ENCODE measurements around the gene UVRAG.

Gene UVRAG

DNA sequence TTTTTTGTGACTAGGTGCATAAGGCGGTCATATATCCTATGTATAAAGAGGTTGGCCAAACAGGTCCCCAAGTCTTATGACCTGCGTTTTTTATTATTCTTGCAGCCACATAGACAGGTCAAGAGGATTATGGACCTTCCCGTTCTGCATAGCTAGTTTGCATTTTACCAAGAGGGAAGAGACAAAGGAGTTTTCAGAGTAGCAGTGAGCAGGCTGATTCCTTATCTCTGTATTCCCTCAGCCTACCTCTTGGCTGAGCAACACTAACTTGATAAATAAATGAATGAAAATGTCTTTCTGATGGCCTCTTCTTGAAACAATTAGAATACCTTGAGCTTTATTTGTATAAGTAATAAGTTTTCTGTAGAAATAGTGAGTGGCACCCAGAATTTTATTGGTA, 210.8 kb downstream of the UVRAG start:
- H3K36me3 ChIP-seq (replicated peaks; ENCODE audit: low read depth, low read length), result peaks cover 45% of the 10 kb centered on the region

DNA sequence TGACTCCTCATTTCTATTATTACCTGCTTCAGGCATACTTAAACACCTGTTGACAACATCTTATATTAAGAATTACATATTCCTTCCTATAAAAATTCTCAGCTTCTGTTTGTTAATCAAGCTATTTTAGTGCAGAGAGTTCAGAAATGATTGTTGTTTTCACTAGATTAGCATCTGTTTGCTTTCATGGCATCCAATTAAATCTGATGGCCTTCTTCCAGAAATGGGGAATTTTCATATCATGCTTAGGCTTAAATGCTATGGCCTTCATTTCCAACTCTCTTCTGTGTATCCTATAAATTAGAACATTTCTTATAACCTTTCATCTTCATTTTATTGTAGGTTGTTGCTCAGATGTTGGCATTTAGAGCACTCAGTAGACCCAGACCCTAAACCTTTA, 211.3 kb downstream of the UVRAG start:
- no peak overlapping the region for H3K27ac ChIP-seq (ENCODE audit: low read length)
- TF ChIP-seq, protein P1, sequence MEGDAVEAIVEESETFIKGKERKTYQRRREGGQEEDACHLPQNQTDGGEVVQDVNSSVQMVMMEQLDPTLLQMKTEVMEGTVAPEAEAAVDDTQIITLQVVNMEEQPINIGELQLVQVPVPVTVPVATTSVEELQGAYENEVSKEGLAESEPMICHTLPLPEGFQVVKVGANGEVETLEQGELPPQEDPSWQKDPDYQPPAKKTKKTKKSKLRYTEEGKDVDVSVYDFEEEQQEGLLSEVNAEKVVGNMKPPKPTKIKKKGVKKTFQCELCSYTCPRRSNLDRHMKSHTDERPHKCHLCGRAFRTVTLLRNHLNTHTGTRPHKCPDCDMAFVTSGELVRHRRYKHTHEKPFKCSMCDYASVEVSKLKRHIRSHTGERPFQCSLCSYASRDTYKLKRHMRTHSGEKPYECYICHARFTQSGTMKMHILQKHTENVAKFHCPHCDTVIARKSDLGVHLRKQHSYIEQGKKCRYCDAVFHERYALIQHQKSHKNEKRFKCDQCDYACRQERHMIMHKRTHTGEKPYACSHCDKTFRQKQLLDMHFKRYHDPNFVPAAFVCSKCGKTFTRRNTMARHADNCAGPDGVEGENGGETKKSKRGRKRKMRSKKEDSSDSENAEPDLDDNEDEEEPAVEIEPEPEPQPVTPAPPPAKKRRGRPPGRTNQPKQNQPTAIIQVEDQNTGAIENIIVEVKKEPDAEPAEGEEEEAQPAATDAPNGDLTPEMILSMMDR (IDR thresholded peaks at IDR 0.05; ENCODE audit: low read depth, low read length), result no peak
- no peak for TF ChIP-seq EZH2phosphoT487 (IDR thresholded peaks at IDR 0.05; ENCODE audit: low read depth)
- no peaks in the 10 kb centered on the region for H3K9me3 ChIP-seq (ENCODE audit: insufficient read depth, low read length)
- H3K36me3 ChIP-seq (replicated peaks; ENCODE audit: low read depth, low read length), result peaks cover 40% of the 10 kb centered on the region
- H3K27me3 ChIP-seq (ENCODE audit: low read depth, low read length), result no peaks in the 10 kb centered on the region
- H3K4me1 ChIP-seq (ENCODE audit: low read length), result peaks cover 3% of the 10 kb centered on the region
- no peak overlapping the region for H3K9ac ChIP-seq (ENCODE audit: low read length)
- no peak overlapping the region for H2AFZ ChIP-seq (ENCODE audit: low read depth, low read length)
- H4K20me1 ChIP-seq (ENCODE audit: insufficient read depth, low read length), result no peaks in the 10 kb centered on the region
- H3K4me3 ChIP-seq (ENCODE audit: low read length), result no peak overlapping the region
- no peaks in the 10 kb centered on the region; the same call in 1 of the 2 replicates for H3K79me2 ChIP-seq (ENCODE audit: low read length)
- H3K4me2 ChIP-seq (ENCODE audit: low read length), result no peak overlapping the region

More for the DNA sequence above, 210.8 kb downstream of the UVRAG start:
- TF ChIP-seq, protein P1 (IDR thresholded peaks at IDR 0.05; ENCODE audit: low read depth, low read length), result no peak
- no peak for TF ChIP-seq EZH2phosphoT487 (IDR thresholded peaks at IDR 0.05; ENCODE audit: low read depth)
- Histone ChIP-seq H2AFZ (ENCODE audit: low read depth, low read length) (no peak overlapping the region), H3K9ac (ENCODE audit: low read length) (no peak overlapping the region), H3K79me2 (ENCODE audit: low read length) (no peaks in the 10 kb centered on the region; the same call in 1 of the 2 replicates), H3K27ac (ENCODE audit: low read length) (no peak overlapping the region), H3K9me3 (ENCODE audit: insufficient read depth, low read length) (no peaks in the 10 kb centered on the region), H3K4me1 (ENCODE audit: low read length) (peaks cover 7% of the 10 kb centered on the region), H3K4me2 (ENCODE audit: low read length) (no peak overlapping the region), H3K27me3 (ENCODE audit: low read depth, low read length) (no peaks in the 10 kb centered on the region), H4K20me1 (ENCODE audit: insufficient read depth, low read length) (no peaks in the 10 kb centered on the region), H3K4me3 (ENCODE audit: low read length) (no peak overlapping the region)

DNA sequence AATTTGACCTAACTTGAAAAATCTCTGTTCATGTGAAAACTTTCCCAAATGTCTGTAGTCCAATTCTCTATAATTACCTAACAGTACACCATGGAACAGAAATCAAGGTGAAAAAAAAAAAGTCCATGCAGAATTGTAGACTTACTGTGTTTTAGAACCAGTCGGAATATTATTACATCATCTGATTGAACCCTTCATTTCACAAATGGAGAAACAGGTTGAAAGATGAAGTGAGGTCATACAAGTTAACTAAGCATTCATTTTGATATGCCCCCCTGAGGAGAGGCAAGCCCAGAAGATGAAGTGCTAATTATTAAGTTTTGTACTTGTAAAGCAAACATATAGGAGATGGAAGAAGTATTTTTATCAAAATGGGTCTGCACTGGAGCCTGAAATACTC, 211.9 kb downstream of the UVRAG start:
- Histone ChIP-seq H3K4me2 (ENCODE audit: low read length) (no peak overlapping the region), H3K27ac (ENCODE audit: low read length) (no peak overlapping the region), H3K79me2 (ENCODE audit: low read length) (no peaks in the 10 kb centered on the region; the same call in 1 of the 2 replicates), H3K9ac (ENCODE audit: low read length) (no peak overlapping the region), H3K9me3 (ENCODE audit: insufficient read depth, low read length) (no peaks in the 10 kb centered on the region), H2AFZ (ENCODE audit: low read depth, low read length) (no peak overlapping the region), H3K4me3 (ENCODE audit: low read length) (no peak overlapping the region), H4K20me1 (ENCODE audit: insufficient read depth, low read length) (no peaks in the 10 kb centered on the region), H3K4me1 (ENCODE audit: low read length) (no peaks in the 10 kb centered on the region), H3K36me3 (replicated peaks; ENCODE audit: low read depth, low read length) (peaks cover 37% of the 10 kb centered on the region), H3K27me3 (ENCODE audit: low read depth, low read length) (no peaks in the 10 kb centered on the region)
- no peak for TF ChIP-seq EZH2phosphoT487 (IDR thresholded peaks at IDR 0.05; ENCODE audit: low read depth)
- TF ChIP-seq, protein P1 (IDR thresholded peaks at IDR 0.05; ENCODE audit: low read depth, low read length), result no peak

DNA sequence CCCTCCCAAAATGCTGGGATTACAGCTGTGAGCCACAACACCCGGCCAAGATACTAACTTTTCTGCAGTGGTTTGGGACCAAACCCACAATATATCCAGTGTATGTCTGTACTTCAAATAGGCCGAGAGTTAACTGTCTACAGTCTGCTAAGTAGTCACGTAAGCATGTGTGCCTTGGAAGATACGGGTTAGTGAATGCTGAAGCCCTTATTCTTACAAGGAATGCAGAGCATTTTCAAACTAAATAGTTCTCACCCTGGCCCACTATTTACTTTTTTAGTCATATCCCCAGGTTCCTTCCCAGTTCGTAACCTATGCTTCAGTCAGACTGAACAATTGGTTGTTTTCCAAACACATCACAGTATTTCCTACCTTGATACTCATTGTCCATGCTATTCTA, 215.3 kb downstream of the UVRAG start:
- no peaks in the 10 kb centered on the region for H3K27me3 ChIP-seq (ENCODE audit: low read depth, low read length)
- peaks cover 17% of the 10 kb centered on the region for H3K4me1 ChIP-seq (ENCODE audit: low read length)
- no peaks in the 10 kb centered on the region for H4K20me1 ChIP-seq (ENCODE audit: insufficient read depth, low read length)
- no peak overlapping the region for H3K27ac ChIP-seq (ENCODE audit: low read length)
- H3K9ac ChIP-seq (ENCODE audit: low read length), result no peak overlapping the region
- no peak overlapping the region for H3K4me3 ChIP-seq (ENCODE audit: low read length)
- peaks cover 35% of the 10 kb centered on the region for H3K36me3 ChIP-seq (replicated peaks; ENCODE audit: low read depth, low read length)
- TF ChIP-seq EZH2phosphoT487 (IDR thresholded peaks at IDR 0.05; ENCODE audit: low read depth), result no peak
- TF ChIP-seq, protein P1 (IDR thresholded peaks at IDR 0.05; ENCODE audit: low read depth, low read length), result no peak
- H3K9me3 ChIP-seq (ENCODE audit: insufficient read depth, low read length), result no peaks in the 10 kb centered on the region
- no peaks in the 10 kb centered on the region; the same call in 1 of the 2 replicates for H3K79me2 ChIP-seq (ENCODE audit: low read length)
- H3K4me2 ChIP-seq (ENCODE audit: low read length), result no peak overlapping the region
- H2AFZ ChIP-seq (ENCODE audit: low read depth, low read length), result no peak overlapping the region

Data from OCI-LY3 (cell line).